H54 (cell line): Measurements from ENCODE around the gene MACROD2.

Experiments used
- DNase-seq: peaks from one replicate; pipeline ENCODE4 v3.0.0; 2011; ENCODE audit warnings: low spot score, mixed read lengths; ENCODE audit not compliant: insufficient read length
- FAIRE-seq: peaks from 3 replicates; lab custom pipeline; 2011; peaks lifted over from hg19 to GRCh38; lab: Jason Lieb, UNC
- POLR2A ChIP-seq: IDR thresholded peaks from 2 replicates; pipeline ENCODE4 v1.6.1; 2011; ENCODE audit warnings: low read depth, mild to moderate bottlenecking, low read length

Gene MACROD2

GRCh38 chr20:15887387-15887786 is 1892.1 kb downstream of the MACROD2 start:
- DNase-seq (no peak), FAIRE-seq (no peak)
- no peak for TF ChIP-seq POLR2A

- TF ChIP-seq POLR2A, result no peak
- FAIRE-seq, result no peak
- DNase-seq, result no peak
These were observed 1893.7 kb downstream of the MACROD2 start for GRCh38 chr20:15889061-15889460.

- FAIRE-seq, result no peak
- no peak for DNase-seq
- no peak for TF ChIP-seq POLR2A
These were observed 1894.4 kb downstream of the MACROD2 start for GRCh38 chr20:15889514-15890256.

- FAIRE-seq (no peak), DNase-seq (no peak)
- no peak for TF ChIP-seq POLR2A
These were observed 1895.2 kb downstream of the MACROD2 start for GRCh38 chr20:15890407-15890982.

- DNase-seq, result no peak
- TF ChIP-seq POLR2A, result no peak
- FAIRE-seq, result no peak
These were observed 1899.8 kb downstream of the MACROD2 start for GRCh38 chr20:15895126-15895525.

- no peak for TF ChIP-seq POLR2A
- no peak for DNase-seq
- no peak for FAIRE-seq
These were observed 1900.3 kb downstream of the MACROD2 start for GRCh38 chr20:15895560-15896084.

GRCh38 chr20:15899967-15900366 is 1904.7 kb downstream of the MACROD2 start:
- FAIRE-seq (no peak), DNase-seq (no peak)
- TF ChIP-seq POLR2A, result no peak

GRCh38 chr20:15900443-15900842 is 1905.1 kb downstream of the MACROD2 start:
- no peak for FAIRE-seq
- no peak for TF ChIP-seq POLR2A
- no peak for DNase-seq

GRCh38 chr20:15902493-15902892 is 1907.2 kb downstream of the MACROD2 start:
- no peak for TF ChIP-seq POLR2A
- no peak for DNase-seq
- FAIRE-seq, result no peak

- DNase-seq, result no peak
- FAIRE-seq, result no peak
- TF ChIP-seq POLR2A, result no peak
These were observed 1910.3 kb downstream of the MACROD2 start for GRCh38 chr20:15905661-15906060.

GRCh38 chr20:15909995-15910394 is 1914.7 kb downstream of the MACROD2 start:
- TF ChIP-seq POLR2A, result no peak
- DNase-seq (no peak), FAIRE-seq (no peak)

GRCh38 chr20:15911581-15911980 is 1916.3 kb downstream of the MACROD2 start:
- TF ChIP-seq POLR2A, result no peak

GRCh38 chr20:15913391-15914025 is 1918.2 kb downstream of the MACROD2 start:
- FAIRE-seq (no peak), DNase-seq (no peak)
- no peak for TF ChIP-seq POLR2A

More at GRCh38 chr20:15911581-15911980, 1916.3 kb downstream of the MACROD2 start:
- no peak for FAIRE-seq
- no peak for DNase-seq

GRCh38 chr20:15916623-15917022 is 1921.3 kb downstream of the MACROD2 start:
- FAIRE-seq, result no peak
- no peak for TF ChIP-seq POLR2A
- no peak for DNase-seq
